Sigmoid colon (tissue), 7 donors: Measurements from ENCODE around the gene IGSF21. TPM values are rescaled to one million over a fixed set of nuclear protein-coding genes. Genes with fewer than 3 reads are reported as not detected.

Experiments used
- DNase-seq: peaks from one replicate; pipeline ENCODE4 v3.0.0-alpha.2; 2019
- H3K27ac ChIP-seq, 4 donors: fragments of 200-600 bp; sonication (generic); one replicate each; pipeline ENCODE4 v1.5.1; 2016 to 2019; ENCODE audit warnings: mild to moderate bottlenecking in 1 of 4
- H3K27me3 ChIP-seq, 3 donors: fragments of 200-600 bp; sonication (generic); one replicate each; pipeline ENCODE4 v1.5.1; 2019; ENCODE audit warnings: mild to moderate bottlenecking in 1 of 3
- H3K36me3 ChIP-seq, 4 donors: fragments of 200-600 bp; sonication (generic); one replicate each; pipeline ENCODE4 v1.5.1; 2016 to 2019
- H3K4me1 ChIP-seq, 4 donors: fragments of 200-600 bp; sonication (generic); one replicate each; pipeline ENCODE4 v1.5.1; 2017 to 2019
- H3K4me3 ChIP-seq, 4 donors: fragments of 200-600 bp; sonication (generic); one replicate each; pipeline ENCODE4 v1.5.1; 2017 to 2019; ENCODE audit warnings: mild to moderate bottlenecking in 2 of 4, moderate library complexity in 1 of 4
- H3K9me3 ChIP-seq, 4 donors: fragments of 200-600 bp in 3 of 4; sonication (generic) in 3 of 4; one replicate each; pipeline versions ENCODE4 v1.5.1 to v1.6.1; 2013 to 2019
- EP300 ChIP-seq, 4 donors: sonication (generic); formaldehyde crosslinking; IDR thresholded peaks; one replicate each; pipeline ENCODE4 v1.6.1; 2017; ENCODE audit warnings: antibody characterized with exemption in 4 of 4
- POLR2A ChIP-seq, 2 donors: fragments of 450-650 bp; IDR thresholded peaks; one replicate each; pipeline ENCODE4 v1.6.1; 2016; ENCODE audit warnings: antibody characterized with exemption in 2 of 2, mild to moderate bottlenecking in 2 of 2, moderate library complexity in 2 of 2
- POLR2AphosphoS5 ChIP-seq, 4 donors: sonication (generic); formaldehyde crosslinking; IDR thresholded peaks; one replicate each; pipeline ENCODE4 v1.6.1; 2017; ENCODE audit warnings: antibody characterized with exemption in 4 of 4
- WGBS, 2 donors: extraction: QIAGEN DNeasy Blood & Tissue Kit; methylation state at CpG; one replicate each; pipeline ENCODE4 v1.1.7; 2013; 5-methylcytosine and 5-hydroxymethylcytosine counted together
- intact Hi-C: fragments of 100-400 bp; cut with DNase I; formaldehyde crosslinking; loops from one replicate; pipeline ENCODE4 v1.15.1; 2023
- polyA plus RNA-seq, 3 donors: library from polyadenylated mRNA; stranded (reverse); fragments of 200-250 nt; gene quantifications; one replicate each; pipeline ENCODE4 v1.2.3, GENCODE V29; 2013
- total RNA-seq, 4 donors: library from RNA; depleted of rRNA; stranded (reverse); fragments of >200 nt; gene quantifications; one replicate each; pipeline ENCODE4 v1.1.0, GENCODE V29; 2016
- TF ChIP-seq, protein P1 (sequence below), 4 experiments: fragments of 450-650 bp in 3 of 4; fragments of 200-600 bp in 1 of 4; IDR thresholded peaks; one replicate each; pipeline ENCODE4 v1.5.1; 2016 to 2019; ENCODE audit warnings: antibody characterized with exemption in 4 of 4, mild to moderate bottlenecking in 3 of 4, moderate library complexity in 2 of 4
- donor health status: healthy with polysubstance abuse.
- donor health status: Bipolar disorder and iron deficiency.
- donor health status: healthy.

Gene IGSF21
- total and polyA plus RNA-seq, 7 donors = 0.55 to 2.6 (median 1.1) TPM; not detected in 2

- no peaks in the 10 kb centered on the region for H3K36me3 ChIP-seq
- DNase-seq = no peak
- peaks cover 0 to 35% (median 28%) of the 10 kb centered on the region in 4 donors for H3K4me1 ChIP-seq
- no peak overlapping the region for H3K27ac ChIP-seq
- TF ChIP-seq, protein P1, sequence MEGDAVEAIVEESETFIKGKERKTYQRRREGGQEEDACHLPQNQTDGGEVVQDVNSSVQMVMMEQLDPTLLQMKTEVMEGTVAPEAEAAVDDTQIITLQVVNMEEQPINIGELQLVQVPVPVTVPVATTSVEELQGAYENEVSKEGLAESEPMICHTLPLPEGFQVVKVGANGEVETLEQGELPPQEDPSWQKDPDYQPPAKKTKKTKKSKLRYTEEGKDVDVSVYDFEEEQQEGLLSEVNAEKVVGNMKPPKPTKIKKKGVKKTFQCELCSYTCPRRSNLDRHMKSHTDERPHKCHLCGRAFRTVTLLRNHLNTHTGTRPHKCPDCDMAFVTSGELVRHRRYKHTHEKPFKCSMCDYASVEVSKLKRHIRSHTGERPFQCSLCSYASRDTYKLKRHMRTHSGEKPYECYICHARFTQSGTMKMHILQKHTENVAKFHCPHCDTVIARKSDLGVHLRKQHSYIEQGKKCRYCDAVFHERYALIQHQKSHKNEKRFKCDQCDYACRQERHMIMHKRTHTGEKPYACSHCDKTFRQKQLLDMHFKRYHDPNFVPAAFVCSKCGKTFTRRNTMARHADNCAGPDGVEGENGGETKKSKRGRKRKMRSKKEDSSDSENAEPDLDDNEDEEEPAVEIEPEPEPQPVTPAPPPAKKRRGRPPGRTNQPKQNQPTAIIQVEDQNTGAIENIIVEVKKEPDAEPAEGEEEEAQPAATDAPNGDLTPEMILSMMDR (IDR thresholded peaks at IDR 0.05) = no peak
- TF ChIP-seq POLR2AphosphoS5 (IDR thresholded peaks at IDR 0.05) (no peak), EP300 (IDR thresholded peaks at IDR 0.05) (no peak), POLR2A (IDR thresholded peaks at IDR 0.05) (no peak)
- no peak overlapping the region for H3K4me3 ChIP-seq
- peaks cover 23 to 53% (median 39%) of the 10 kb centered on the region in 3 donors for H3K27me3 ChIP-seq
- intact Hi-C loops = loop anchor here (10.0 kb wide), 1 partner anchor 610 kb away; no protein-coding TSS in a partner anchor
- H3K9me3 ChIP-seq = no peaks in the 10 kb centered on the region
- WGBS, 2 donors = 86 to 92% methylated on average over 4 of the region's 4 CpGs
Measured at GRCh38 chr1:18105196-18105595, 2.4 kb upstream of the IGSF21 start.

- H3K27ac ChIP-seq = no peak overlapping the region
- DNase-seq = no peak
- 6 to 8% methylated on average over 26 of the region's 26 CpGs for WGBS, 2 donors
- H3K4me1 ChIP-seq = peaks cover 0 to 40% (median 37%) of the 10 kb centered on the region in 4 donors
- peaks cover 32 to 77% (median 49%) of the 10 kb centered on the region in 3 donors for H3K27me3 ChIP-seq
- H3K4me3 ChIP-seq = peak overlapping the region in 3 of 4 donors; percentile 21 to 35 (median 35)
- no peaks in the 10 kb centered on the region for H3K9me3 ChIP-seq
- TF ChIP-seq, protein P1 (IDR thresholded peaks at IDR 0.05) = no peak
- TF ChIP-seq POLR2AphosphoS5 (IDR thresholded peaks at IDR 0.05) = no peak
- no peaks in the 10 kb centered on the region for H3K36me3 ChIP-seq
- intact Hi-C loops = loop anchor here (10.0 kb wide), 1 partner anchor 614 kb away; no protein-coding TSS in a partner anchor
Measured at GRCh38 chr1:18108299-18109057, 880 bp downstream of the IGSF21 start.

DNA sequence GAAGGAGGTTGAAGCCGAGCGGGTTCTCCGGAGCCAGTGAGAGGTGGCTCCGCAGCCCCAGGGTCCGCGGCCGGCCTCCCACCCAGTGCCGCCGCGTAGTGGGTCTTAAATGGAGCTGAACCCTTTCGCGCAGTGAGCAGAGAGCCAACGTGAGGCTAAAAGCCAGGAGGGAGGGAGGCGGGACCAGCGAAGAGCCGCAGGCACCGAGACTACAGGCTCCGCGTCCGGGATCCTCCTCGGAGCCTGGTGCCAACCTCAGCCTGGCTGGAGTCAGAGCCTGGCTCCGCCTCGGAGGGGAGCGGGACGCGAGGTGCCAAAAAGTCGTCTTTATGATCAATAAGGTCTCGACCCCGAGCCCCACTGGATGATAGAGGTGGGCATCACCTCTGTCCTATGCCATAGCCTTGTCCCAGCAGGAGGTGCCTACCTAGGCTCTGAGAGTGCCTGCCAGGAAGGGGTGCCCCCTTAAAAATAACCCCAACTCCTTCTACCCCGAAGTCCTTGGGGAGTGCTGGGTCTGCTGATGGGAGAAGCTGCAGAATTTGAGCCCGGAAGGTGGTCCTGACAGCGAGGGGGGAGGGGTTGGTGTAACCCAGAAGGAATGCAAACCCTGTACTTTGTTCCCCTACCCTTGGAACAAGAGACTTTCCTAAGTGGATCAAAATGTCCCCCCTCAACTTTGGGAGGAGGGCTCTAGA lies 1.6 kb downstream of the IGSF21 start:
- Histone ChIP-seq H3K9me3 (no peaks in the 10 kb centered on the region), H3K27ac (no peak overlapping the region), H3K27me3 (peaks cover 32 to 77% (median 49%) of the 10 kb centered on the region in 3 donors), H3K36me3 (no peaks in the 10 kb centered on the region), H3K4me1 (peaks cover 0 to 40% (median 37%) of the 10 kb centered on the region in 4 donors), H3K4me3 (peak overlapping the region in 3 of 4 donors; percentile 16 to 35 (median 29))
- TF ChIP-seq POLR2A (IDR thresholded peaks at IDR 0.05) (no peak), POLR2AphosphoS5 (IDR thresholded peaks at IDR 0.05) (no peak), EP300 (IDR thresholded peaks at IDR 0.05) (no peak)
- TF ChIP-seq, protein P1 (IDR thresholded peaks at IDR 0.05) = no peak
- 5 to 8% methylated on average over 32 of the region's 32 CpGs for WGBS, 2 donors
- intact Hi-C loops = loop anchor here (10.0 kb wide), 1 partner anchor 614 kb away; no protein-coding TSS in a partner anchor
- no peak for DNase-seq

DNA sequence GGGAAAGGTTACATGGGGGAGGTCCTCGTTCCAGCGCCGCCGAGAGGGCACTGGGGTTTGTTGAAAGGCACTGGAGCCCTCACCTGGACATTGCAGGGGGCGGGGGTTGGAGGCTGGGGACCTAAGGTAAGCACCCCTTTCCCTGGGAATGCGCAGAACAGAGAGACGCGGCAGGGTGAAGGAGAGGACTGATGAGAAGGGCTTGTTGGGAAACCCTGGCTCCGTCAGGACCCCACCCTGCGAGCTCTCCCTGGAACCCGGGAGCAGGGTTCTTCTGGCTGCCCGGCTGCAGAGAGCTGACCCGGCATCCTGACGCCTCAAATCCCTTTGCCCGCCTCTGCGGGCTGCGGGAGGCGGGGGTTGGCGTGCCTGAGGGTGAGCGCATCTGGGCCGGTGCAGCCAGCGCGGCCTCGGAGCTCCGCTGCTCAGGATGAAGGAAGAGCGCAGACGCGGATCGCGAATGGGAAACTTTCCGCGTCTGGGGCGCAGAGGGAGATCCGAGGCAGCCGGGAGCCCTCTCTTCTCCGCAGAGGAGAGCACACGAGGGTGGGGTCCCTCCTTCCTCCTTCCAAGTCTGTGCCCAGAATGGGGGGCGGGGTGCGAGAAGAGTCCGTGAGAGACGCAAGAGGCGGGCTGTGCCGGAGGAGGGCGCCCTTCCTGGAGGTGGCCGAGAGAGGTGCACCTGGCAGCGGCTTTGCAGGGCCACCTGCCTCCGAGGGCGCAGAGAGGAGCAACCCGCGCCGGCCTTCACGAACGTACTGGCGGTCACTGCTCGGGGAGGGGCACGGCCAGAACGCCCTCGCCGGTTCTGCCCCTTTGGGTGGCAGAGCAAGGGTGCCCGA lies 2.4 kb downstream of the IGSF21 start:
- DNase-seq = no peak
- intact Hi-C loops = loop anchor here (10.0 kb wide), 1 partner anchor 615 kb away; no protein-coding TSS in a partner anchor
- H3K4me1 ChIP-seq = peaks cover 0 to 40% (median 37%) of the 10 kb centered on the region in 4 donors
- WGBS, 2 donors = 2% methylated on average over 60 of the region's 60 CpGs
- H3K27me3 ChIP-seq = peaks cover 32 to 80% (median 49%) of the 10 kb centered on the region in 3 donors
- no peaks in the 10 kb centered on the region for H3K36me3 ChIP-seq
- TF ChIP-seq, protein P1 (IDR thresholded peaks at IDR 0.05) = no peak
- no peak for TF ChIP-seq POLR2AphosphoS5 (IDR thresholded peaks at IDR 0.05)
- TF ChIP-seq EP300 (IDR thresholded peaks at IDR 0.05) = no peak
- no peak for TF ChIP-seq POLR2A (IDR thresholded peaks at IDR 0.05)
- no peaks in the 10 kb centered on the region for H3K9me3 ChIP-seq
- H3K4me3 ChIP-seq = peak overlapping the region in 3 of 4 donors; percentile 16 to 35 (median 29)
- H3K27ac ChIP-seq = no peak overlapping the region
